Mucosa of descending colon (tissue), 3 donors: Measurements from ENCODE around the gene MAP3K3. TPM values are rescaled to one million over a fixed set of nuclear protein-coding genes. Genes with fewer than 3 reads are reported as not detected.

Experiments
- ATAC-seq: fragments of 200-7000 bp; cut with Tn5 transposase; one replicate; pipeline ENCODE4 v1.9.1; 2020; ENCODE audit warnings: mild to moderate bottlenecking, moderate library complexity
- DNase-seq, 3 donors: peaks; one replicate each; pipeline ENCODE4 v3.0.0-alpha.2; 2020
- H3K36me3 ChIP-seq: fragments of 200-600 bp; one replicate; pipeline ENCODE4 v1.8.0; 2021; ENCODE audit warnings: low read depth, mild to moderate bottlenecking
- H3K4me1 ChIP-seq: fragments of 200-600 bp; one replicate; pipeline ENCODE4 v1.8.0; 2021; ENCODE audit warnings: low read depth, mild to moderate bottlenecking
- H3K4me3 ChIP-seq: fragments of 200-600 bp; one replicate; pipeline ENCODE4 v1.8.0; 2021; ENCODE audit warnings: mild to moderate bottlenecking
- H3K9me3 ChIP-seq: fragments of 200-600 bp; one replicate; pipeline ENCODE4 v1.8.0; 2021; ENCODE audit warnings: mild to moderate bottlenecking
- CTCF ChIP-seq: fragments of 200-600 bp; IDR thresholded peaks from one replicate; pipeline ENCODE4 v1.8.0; 2022; ENCODE audit warnings: antibody characterized with exemption, mild to moderate bottlenecking
- intact Hi-C, 2 donors: fragments of 100-400 bp; cut with DNase I in 1 of 2; cut with micrococcal nuclease in 1 of 2; formaldehyde crosslinking; loops; one replicate each; pipeline versions ENCODE4 v1.11.0 to v1.11.1; 2022; cut with DNase I, micrococcal nuclease
- total RNA-seq, 3 donors: library from RNA; stranded (reverse); fragmentation: NEBNext Ultra II Directional in 2 of 3; extraction: Animal tissue kit (Norgen Biotek cat#: 25700) in 2 of 3; gene quantifications; one replicate each; pipeline versions ENCODE4 v1.2.1 to v1.2.4, GENCODE V29; 2021 to 2023
- donor health status: DM: no; HTN: no; CAD: no; lungs with moderate emphysema.
- donor health status: DM: no; HTN: no; CAD: no.
- donor health status: DM: no; HTN: yes; CAD: no.

MAP3K3 gene
- total RNA-seq, 3 donors from 2014 or later = 13.0 to 54.7 (median 18.5) TPM

DNA sequence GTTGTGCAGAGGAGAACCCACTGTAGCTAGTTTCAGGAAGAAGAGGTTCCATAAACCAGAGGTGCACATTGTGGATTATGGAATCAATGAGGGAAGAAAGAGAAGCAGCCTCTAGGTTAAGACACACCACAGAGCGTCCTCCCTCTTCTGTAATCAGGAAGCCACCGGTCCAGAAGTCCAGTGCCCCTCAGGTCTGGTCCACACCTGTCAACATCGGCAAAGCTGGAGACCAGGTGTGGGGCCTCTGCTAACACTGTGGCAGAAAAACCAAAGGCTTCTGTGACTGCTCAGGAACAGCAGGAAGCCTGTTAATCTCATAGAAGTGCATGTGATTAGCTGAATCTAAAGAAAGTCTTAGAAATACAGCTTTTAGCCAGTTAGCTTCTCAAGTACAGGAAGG lies 54.4 kb downstream of the MAP3K3 start:
- intact Hi-C loops = no loop called here
- H3K9me3 ChIP-seq = no peaks in the 10 kb centered on the region
- H3K4me1 ChIP-seq = peaks cover 22% of the 10 kb centered on the region
- TF ChIP-seq CTCF = no peak
- ATAC-seq (peak; percentile 47), DNase-seq (peak in 1 of 3 donors; percentile 8)
- no peak overlapping the region for H3K4me3 ChIP-seq
- no peaks in the 10 kb centered on the region for H3K36me3 ChIP-seq

DNA sequence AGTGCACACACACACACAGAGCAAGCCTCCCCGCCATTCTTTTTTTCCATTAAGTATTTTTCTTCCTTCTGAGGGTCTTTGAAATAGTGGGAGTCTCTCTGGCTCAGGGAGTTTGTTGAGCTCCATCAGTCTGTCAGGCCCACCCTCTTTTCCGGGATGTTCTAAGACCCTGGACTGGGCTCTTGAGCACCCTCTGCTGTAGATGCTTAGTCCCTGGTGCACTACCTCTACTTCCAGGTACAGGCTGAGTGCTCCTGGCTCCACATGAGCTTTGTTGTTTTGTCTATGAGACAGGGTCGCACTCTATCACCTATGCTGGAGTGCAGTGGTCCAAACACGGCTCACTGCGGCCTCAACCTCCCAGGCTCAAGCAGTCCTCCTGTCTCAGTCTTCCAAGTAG lies 57.0 kb downstream of the MAP3K3 start:
- Histone ChIP-seq H3K9me3 (no peaks in the 10 kb centered on the region), H3K4me1 (peaks cover 22% of the 10 kb centered on the region), H3K4me3 (no peak overlapping the region), H3K36me3 (no peaks in the 10 kb centered on the region)
- ATAC-seq (no peak), DNase-seq (no peak)
- TF ChIP-seq CTCF = no peak
- intact Hi-C loops = no loop called here

DNA sequence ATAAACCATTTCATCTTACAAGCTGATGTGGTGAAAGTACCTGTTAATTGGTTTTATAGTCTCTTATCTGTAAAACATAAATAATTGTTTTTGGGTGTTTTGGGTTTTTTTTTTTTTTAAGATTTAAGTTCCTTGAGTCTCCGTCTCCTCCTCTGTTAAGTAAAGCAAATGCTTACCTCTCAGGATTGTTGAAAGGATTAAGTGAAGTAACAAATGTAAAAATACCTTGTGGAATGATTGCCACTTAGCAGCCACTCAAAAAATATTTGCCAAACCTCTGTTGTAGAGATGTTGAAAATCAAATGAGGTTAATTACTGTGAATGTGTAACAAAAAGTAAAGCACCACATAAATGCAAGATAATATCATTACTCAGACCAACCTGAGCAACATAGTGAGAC lies 58.5 kb downstream of the MAP3K3 start:
- DNase-seq (no peak), ATAC-seq (no peak)
- intact Hi-C loops = no loop called here
- H3K9me3 ChIP-seq = no peaks in the 10 kb centered on the region
- peaks cover 10% of the 10 kb centered on the region for H3K4me1 ChIP-seq
- H3K4me3 ChIP-seq = no peak overlapping the region
- no peaks in the 10 kb centered on the region for H3K36me3 ChIP-seq
- TF ChIP-seq CTCF = no peak

DNA sequence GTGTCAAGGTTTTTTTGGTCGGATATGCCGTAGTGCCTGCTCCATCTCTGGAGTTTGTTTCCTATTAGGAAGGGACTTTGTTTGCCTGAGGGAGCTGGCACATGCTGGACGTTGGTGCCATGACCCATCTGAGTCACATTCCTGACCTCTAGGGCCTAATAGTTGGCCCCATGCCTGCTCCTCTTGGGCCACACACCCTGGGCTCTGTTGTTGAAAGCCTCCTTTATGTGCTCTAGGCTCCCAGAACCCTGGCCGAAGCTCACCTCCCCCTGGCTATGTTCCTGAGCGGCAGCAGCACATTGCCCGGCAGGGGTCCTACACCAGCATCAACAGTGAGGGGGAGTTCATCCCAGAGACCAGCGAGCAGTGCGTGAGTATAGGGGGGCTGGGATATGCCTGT lies 59.3 kb downstream of the MAP3K3 start:
- no peak overlapping the region for H3K4me3 ChIP-seq
- intact Hi-C loops = no loop called here
- no peaks in the 10 kb centered on the region for H3K36me3 ChIP-seq
- H3K9me3 ChIP-seq = no peaks in the 10 kb centered on the region
- no peak for TF ChIP-seq CTCF
- DNase-seq (no peak), ATAC-seq (no peak)
- H3K4me1 ChIP-seq = peaks cover 6% of the 10 kb centered on the region

DNA sequence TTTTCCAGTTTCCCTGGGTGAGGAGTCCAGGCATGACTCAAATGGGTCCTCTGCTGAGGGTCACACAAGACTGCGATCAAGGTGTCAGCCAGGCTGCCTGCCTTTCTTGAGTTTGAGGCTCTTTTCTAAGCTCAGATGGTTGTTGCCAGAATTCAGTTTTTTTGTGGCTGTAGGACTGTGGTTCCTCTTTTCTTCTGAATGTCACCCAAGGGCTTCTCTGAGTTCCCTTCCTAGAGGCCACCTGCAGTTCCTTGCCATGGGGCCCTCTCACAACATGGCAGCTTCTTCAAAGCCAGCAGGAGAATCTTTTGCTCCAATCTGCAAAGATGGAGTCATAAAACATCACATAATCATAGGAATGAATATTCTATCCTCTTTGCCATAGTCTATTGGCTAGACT lies 60.2 kb downstream of the MAP3K3 start:
- Histone ChIP-seq H3K4me1 (no peaks in the 10 kb centered on the region), H3K4me3 (no peak overlapping the region), H3K9me3 (no peaks in the 10 kb centered on the region), H3K36me3 (no peaks in the 10 kb centered on the region)
- intact Hi-C loops = no loop called here
- no peak for TF ChIP-seq CTCF
- no peak for DNase-seq
- no peak for ATAC-seq

DNA sequence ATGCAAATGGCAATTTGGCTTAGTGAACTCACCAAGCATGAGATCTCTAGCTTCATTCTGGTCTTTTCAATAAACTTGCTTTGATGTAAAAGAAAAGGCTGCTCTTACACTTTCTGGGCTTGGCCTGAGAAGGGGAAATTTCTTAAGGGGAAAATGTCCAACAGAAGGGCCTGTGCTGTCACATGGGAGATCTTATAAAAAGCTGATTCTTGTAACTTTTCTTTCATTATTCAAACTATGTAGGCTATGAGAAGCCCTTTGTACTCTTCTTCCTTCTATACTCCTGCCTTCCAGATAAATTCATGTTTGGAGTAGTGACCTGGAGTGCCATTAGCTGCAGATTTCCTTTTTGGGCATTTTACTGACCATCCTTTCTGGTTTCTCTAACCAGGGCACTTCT lies 60.8 kb downstream of the MAP3K3 start:
- Histone ChIP-seq H3K4me3 (no peak overlapping the region), H3K9me3 (no peaks in the 10 kb centered on the region), H3K4me1 (no peaks in the 10 kb centered on the region), H3K36me3 (no peaks in the 10 kb centered on the region)
- ATAC-seq (no peak), DNase-seq (no peak)
- intact Hi-C loops = no loop called here
- TF ChIP-seq CTCF = no peak
